PC-3 (cell line): Measurements from ENCODE around the gene PADI2.

Experiments
- CTCF ChIP-seq: fragments of 300-600 bp; sonication (generic); conservative IDR thresholded peaks from 2 replicates; pipeline ENCODE4 v1.5.1; 2017; ENCODE audit warnings: antibody characterized with exemption, low read depth, mild to moderate bottlenecking, low read length
- EZH2 ChIP-seq: fragments of 300-600 bp; sonication (generic); IDR thresholded peaks from one replicate; pipeline ENCODE4 v1.6.1; 2017; ENCODE audit warnings: antibody characterized with exemption, mild to moderate bottlenecking, low read length; ENCODE audit not compliant: unreplicated experiment

GRCh38 chr1:17155257-17155920 is 36.1 kb upstream of the PADI2 start:
- TF ChIP-seq CTCF: no peak
- no peak for TF ChIP-seq EZH2
